Esophagus muscularis mucosa (tissue), 4 donors: ENCODE data around the gene PER3. TPM values are rescaled to one million over a fixed set of nuclear protein-coding genes. Genes with fewer than 3 reads are reported as not detected.

Experiments
- DNase-seq: peaks from one replicate; pipeline ENCODE4 v3.0.0-alpha.2; 2017; ENCODE audit errors: extremely low spot score
- H3K27ac ChIP-seq, 4 donors: fragments of 200-600 bp; sonication (generic); replicated peaks in 1 of 4; 1 replicate in 3 of 4; 2 replicates in 1 of 4; pipeline ENCODE4 v1.5.1; 2016 to 2019; ENCODE audit warnings: mild to moderate bottlenecking in 1 of 4
- H3K27me3 ChIP-seq, 4 donors: fragments of 200-600 bp; sonication (generic); one replicate each; pipeline versions ENCODE4 v1.5.1 to v1.6.0; 2016 to 2019
- H3K36me3 ChIP-seq, 4 donors: fragments of 200-600 bp; sonication (generic); one replicate each; pipeline ENCODE4 v1.5.1; 2016 to 2019
- H3K4me1 ChIP-seq, 4 donors: fragments of 200-600 bp; sonication (generic); one replicate each; pipeline ENCODE4 v1.5.1; 2016 to 2019
- H3K4me3 ChIP-seq, 4 donors: fragments of 200-600 bp; sonication (generic); 1 replicate in 2 of 4; 2 replicates in 2 of 4; pipeline ENCODE4 v1.5.1; 2016 to 2019; ENCODE audit warnings: mild to moderate bottlenecking in 4 of 4, moderate library complexity in 1 of 4
- H3K9me3 ChIP-seq, 4 donors: fragments of 200-600 bp; sonication (generic); 1 replicate in 3 of 4; 2 replicates in 1 of 4; pipeline ENCODE4 v1.5.1; 2016 to 2019
- EP300 ChIP-seq: sonication (generic); formaldehyde crosslinking; IDR thresholded peaks from one replicate; pipeline ENCODE4 v1.6.1; 2017; ENCODE audit warnings: antibody characterized with exemption
- POLR2A ChIP-seq: fragments of 450-650 bp; IDR thresholded peaks from one replicate; pipeline ENCODE4 v1.6.1; 2017; ENCODE audit warnings: antibody characterized with exemption, moderate library complexity, mild to moderate bottlenecking, low read depth
- POLR2AphosphoS5 ChIP-seq, 2 donors: sonication (generic); formaldehyde crosslinking; IDR thresholded peaks; one replicate each; pipeline ENCODE4 v1.6.1; 2017; ENCODE audit warnings: antibody characterized with exemption in 2 of 2
- WGBS: methylation state at CpG from one replicate; pipeline ENCODE4 v1.1.5; 2018; 5-methylcytosine and 5-hydroxymethylcytosine counted together
- intact Hi-C: fragments of 100-400 bp; cut with DNase I; formaldehyde crosslinking; loops from one replicate; pipeline ENCODE4 v1.15.1; 2023
- total RNA-seq, 4 donors: library from RNA; depleted of rRNA; stranded (reverse); fragments of >200 nt; gene quantifications; one replicate each; pipeline versions ENCODE4 v1.1.0 to v1.2.1, GENCODE V29; 2016
- TF ChIP-seq, protein P1 (sequence below), 3 experiments: fragments of 200-600 bp in 2 of 3; fragments of 450-650 bp in 1 of 3; sonication (generic) in 2 of 3; IDR thresholded peaks; one replicate each; pipeline ENCODE4 v1.5.1; 2017 to 2019; ENCODE audit warnings: antibody characterized with exemption in 3 of 3, mild to moderate bottlenecking in 2 of 3, moderate library complexity in 1 of 3

Gene PER3
- total RNA-seq, 4 donors from 2014 or later = 25.8 to 45.8 (median 42.6) TPM

DNA sequence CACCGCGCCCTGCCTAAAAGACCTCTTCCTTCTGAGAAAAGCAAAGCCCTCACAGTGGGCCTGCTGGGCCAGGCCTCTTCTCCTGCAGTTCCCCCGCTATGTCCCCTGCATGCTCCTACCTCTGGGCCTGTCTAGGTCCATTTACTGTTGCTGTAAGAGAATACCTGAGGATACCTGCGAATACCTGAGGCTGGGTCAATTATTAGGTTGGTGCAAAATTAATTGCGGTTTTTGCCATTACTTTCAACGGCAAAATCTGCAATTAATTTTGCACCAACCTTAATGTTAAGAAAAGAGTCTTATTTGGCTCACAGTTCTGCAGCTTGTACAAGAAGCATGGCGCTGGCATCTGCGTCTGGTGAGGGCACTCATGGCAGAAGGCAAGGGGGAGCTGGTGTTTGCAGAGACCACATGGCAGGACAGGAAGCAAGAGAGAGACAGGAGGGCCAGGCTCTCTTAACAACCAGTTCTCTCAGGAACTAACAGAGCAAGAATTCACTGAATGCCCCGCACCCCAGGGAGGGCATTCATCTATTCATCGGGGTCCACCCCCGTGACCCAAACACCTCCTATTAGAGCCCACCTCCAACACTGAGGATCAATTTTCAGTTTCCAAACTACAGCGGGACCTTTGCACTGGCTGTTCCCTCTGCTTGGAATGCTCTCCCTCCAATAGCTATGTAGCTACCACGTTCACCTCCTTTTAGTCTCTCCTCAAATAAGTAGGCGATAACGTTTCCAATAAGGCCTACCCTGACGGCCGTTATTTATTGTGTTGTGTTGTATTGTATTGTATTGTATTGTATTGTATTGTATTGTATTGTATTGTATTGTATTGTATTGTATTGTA lies 78.3 kb downstream of the PER3 start:
- Histone ChIP-seq H3K4me1 (no peaks in the 10 kb centered on the region), H3K27ac (no peak overlapping the region), H3K27me3 (peaks cover 0 to 6% (median 0%) of the 10 kb centered on the region in 4 donors), H3K9me3 (no peaks in the 10 kb centered on the region), H3K36me3 (no peaks in the 10 kb centered on the region), H3K4me3 (no peak overlapping the region)
- peak; percentile 87 for DNase-seq
- 94% methylated on average over 17 of the region's 17 CpGs for WGBS
- TF ChIP-seq, protein P1, sequence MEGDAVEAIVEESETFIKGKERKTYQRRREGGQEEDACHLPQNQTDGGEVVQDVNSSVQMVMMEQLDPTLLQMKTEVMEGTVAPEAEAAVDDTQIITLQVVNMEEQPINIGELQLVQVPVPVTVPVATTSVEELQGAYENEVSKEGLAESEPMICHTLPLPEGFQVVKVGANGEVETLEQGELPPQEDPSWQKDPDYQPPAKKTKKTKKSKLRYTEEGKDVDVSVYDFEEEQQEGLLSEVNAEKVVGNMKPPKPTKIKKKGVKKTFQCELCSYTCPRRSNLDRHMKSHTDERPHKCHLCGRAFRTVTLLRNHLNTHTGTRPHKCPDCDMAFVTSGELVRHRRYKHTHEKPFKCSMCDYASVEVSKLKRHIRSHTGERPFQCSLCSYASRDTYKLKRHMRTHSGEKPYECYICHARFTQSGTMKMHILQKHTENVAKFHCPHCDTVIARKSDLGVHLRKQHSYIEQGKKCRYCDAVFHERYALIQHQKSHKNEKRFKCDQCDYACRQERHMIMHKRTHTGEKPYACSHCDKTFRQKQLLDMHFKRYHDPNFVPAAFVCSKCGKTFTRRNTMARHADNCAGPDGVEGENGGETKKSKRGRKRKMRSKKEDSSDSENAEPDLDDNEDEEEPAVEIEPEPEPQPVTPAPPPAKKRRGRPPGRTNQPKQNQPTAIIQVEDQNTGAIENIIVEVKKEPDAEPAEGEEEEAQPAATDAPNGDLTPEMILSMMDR (IDR thresholded peaks at IDR 0.05) = no peak
- TF ChIP-seq POLR2A (no peak), POLR2AphosphoS5 (IDR thresholded peaks at IDR 0.05) (no peak), EP300 (no peak)
- intact Hi-C loops = no loop called here

DNA sequence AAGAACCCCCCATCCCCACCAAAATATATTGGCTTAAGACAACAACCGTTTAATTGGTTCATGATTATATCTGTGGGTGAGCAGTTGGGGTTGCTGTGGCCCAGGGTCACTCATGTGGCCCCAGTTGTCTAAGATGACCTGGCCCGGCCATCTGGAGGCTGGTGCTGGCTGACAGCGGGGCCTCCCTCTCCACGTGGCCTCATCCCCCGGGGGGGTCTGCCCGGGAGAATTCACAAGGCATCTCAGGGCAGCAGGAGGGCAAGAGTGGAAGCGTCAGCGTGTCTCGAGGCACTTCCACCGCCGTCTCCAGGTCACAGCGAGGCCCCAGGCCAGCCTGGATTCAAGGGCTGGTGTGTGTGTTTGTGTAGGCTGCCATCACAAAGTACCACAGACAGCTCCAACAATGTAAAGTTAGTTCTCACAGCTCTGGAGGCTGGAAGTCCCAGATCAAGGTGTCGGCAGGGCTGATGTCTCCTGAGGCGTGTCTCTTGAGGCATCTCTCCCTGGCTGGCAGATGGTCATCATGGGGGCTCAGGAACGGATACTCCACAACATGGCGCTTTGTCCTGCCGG lies 79.8 kb downstream of the PER3 start:
- Histone ChIP-seq H3K4me3 (no peak overlapping the region), H3K9me3 (no peaks in the 10 kb centered on the region), H3K36me3 (no peaks in the 10 kb centered on the region), H3K27ac (no peak overlapping the region), H3K4me1 (no peaks in the 10 kb centered on the region), H3K27me3 (peaks cover 0 to 6% (median 0%) of the 10 kb centered on the region in 4 donors)
- intact Hi-C loops = no loop called here
- TF ChIP-seq POLR2A (no peak), POLR2AphosphoS5 (IDR thresholded peaks at IDR 0.05) (no peak), EP300 (no peak)
- TF ChIP-seq, protein P1 (IDR thresholded peaks at IDR 0.05) = no peak
- DNase-seq = peak; percentile 74
- WGBS = 71% methylated on average over 17 of the region's 17 CpGs

DNA sequence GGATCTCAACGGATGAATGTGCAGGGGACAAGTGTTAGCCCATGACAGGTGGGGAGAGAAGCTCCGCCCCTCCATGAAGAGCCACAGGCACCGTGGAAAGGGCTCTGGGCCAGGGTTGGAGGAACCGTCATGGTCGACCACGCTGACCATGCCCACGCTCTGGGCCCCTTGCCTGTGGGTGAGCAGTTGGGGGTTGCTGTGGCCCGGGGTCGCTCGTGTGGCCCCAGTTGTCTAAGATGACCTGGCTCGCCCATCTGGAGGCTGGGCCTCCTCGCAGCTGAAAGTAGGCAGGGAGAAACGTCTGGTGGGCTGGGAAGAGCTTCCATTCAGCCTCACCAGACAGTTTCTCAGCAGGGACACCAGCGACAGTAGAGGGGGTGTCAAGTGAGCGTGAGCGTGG lies 81.9 kb downstream of the PER3 start:
- Histone ChIP-seq H3K27me3 (peaks cover 0 to 6% (median 0%) of the 10 kb centered on the region in 4 donors), H3K36me3 (no peaks in the 10 kb centered on the region), H3K4me1 (no peaks in the 10 kb centered on the region), H3K9me3 (no peaks in the 10 kb centered on the region), H3K27ac (no peak overlapping the region), H3K4me3 (no peak overlapping the region)
- WGBS = 82% methylated on average over 10 of the region's 16 CpGs
- intact Hi-C loops = no loop called here
- no peak for DNase-seq
- no peak for TF ChIP-seq POLR2AphosphoS5 (IDR thresholded peaks at IDR 0.05)
- no peak for TF ChIP-seq POLR2A
- TF ChIP-seq, protein P1 (IDR thresholded peaks at IDR 0.05) = no peak
- no peak for TF ChIP-seq EP300

DNA sequence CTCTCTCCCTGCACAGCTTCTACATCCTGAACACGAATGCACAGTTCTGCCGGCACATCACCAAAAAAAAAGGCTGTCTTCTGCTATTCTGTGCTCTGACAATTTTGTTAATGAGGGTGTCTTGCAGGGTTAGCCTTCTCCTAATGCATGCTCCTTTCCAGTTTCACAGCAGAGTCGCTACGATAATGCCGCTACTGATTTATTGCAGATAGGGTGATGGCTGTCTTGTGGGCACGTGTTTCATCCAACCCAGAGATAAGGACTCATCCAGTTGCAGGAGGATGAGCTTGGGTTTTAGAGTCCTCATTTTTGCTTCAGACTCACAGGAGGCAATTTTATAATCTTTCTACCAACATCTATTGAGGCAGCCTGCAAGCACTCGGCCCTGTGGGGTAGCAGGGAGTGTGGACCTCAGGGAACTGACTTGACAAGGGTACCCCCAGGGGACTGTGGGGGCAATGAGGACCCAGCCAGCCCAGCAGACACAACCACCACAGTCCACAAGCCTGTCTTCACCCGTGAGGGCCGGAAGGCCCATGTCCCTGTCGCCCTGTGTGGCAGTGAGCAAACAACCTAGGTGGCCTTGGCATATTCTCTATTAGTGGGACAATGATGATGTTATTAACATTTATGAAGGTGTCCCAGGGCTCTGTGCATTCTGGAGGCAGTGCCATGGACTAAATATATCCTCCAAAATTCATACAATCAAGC lies 84.1 kb downstream of the PER3 start:
- intact Hi-C loops = no loop called here
- Histone ChIP-seq H3K27ac (no peak overlapping the region), H3K27me3 (peaks cover 0 to 6% (median 0%) of the 10 kb centered on the region in 4 donors), H3K9me3 (no peaks in the 10 kb centered on the region), H3K4me3 (no peak overlapping the region), H3K36me3 (no peaks in the 10 kb centered on the region), H3K4me1 (no peaks in the 10 kb centered on the region)
- TF ChIP-seq, protein P1 (IDR thresholded peaks at IDR 0.05) = no peak
- whole genome bisulfite sequencing = 81% methylated on average over 10 of the region's 10 CpGs
- DNase-seq = no peak
